ENCODE results near the gene WWTR1. TPM values are rescaled to one million over a fixed set of nuclear protein-coding genes. Genes with fewer than 3 reads are reported as not detected.
A peak's percentile ranks its signal among the peaks of the same experiment; 100 is the strongest.

Gene WWTR1
- total RNA-seq, 2 experiments from 2014 or later, result 0.19 to 0.42 TPM

DNA sequence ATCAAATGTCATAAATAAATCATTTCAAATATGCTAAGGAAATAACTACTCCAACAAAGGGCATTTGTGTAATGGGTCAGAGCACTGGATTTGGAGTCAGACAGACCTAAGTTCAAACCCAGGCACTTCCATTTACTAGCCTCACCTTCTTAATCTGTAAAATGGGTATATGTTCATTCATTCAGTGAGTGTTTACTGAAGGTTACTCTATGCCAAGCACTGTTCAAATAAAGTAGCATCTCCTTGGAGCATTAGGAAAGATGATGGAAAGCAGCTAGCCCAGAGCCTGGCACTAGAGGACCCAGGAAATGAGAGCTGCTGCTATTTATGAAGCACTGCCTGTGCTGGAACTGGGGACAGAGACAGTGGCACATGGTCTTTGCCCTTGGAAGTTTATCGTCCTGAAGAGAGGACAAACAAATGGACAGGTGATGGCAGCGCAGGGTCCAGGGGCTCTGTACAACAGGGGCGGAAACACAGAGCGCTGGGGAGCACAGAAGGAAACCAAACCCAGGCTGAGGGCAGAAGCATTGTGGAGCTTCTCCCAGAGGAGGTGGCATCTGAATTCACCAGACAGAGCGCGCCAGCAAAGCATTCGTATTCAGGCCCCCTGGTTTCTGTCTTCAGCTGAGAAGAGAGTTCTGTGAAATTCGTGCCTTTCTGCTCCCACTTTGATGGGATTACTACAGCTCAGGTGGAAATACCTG is 164.4 kb downstream of the WWTR1 start:
- Mint-ChIP-seq H3K27me3 (ENCODE audit: low read depth) (peaks cover 21% of the 10 kb centered on the region), H3K4me1 (ENCODE audit: low read depth) (no peaks in the 10 kb centered on the region), H3K9me3 (no peaks in the 10 kb centered on the region), H3K36me3 (ENCODE audit: low read depth) (no peaks in the 10 kb centered on the region), H3K4me3 (no peak overlapping the region), H3K27ac (no peak overlapping the region)
- DNase-seq, result no peak
- intact Hi-C loops (cut with micrococcal nuclease), result loop anchor here (5.0 kb wide), 1 partner anchor 279 kb away; no protein-coding TSS in a partner anchor
- CTCF ChIA-PET, result interaction anchor here (1.2 kb wide), 1 partner anchor 277 kb away, joined by 6 read pairs; no protein-coding TSS in a partner anchor

DNA sequence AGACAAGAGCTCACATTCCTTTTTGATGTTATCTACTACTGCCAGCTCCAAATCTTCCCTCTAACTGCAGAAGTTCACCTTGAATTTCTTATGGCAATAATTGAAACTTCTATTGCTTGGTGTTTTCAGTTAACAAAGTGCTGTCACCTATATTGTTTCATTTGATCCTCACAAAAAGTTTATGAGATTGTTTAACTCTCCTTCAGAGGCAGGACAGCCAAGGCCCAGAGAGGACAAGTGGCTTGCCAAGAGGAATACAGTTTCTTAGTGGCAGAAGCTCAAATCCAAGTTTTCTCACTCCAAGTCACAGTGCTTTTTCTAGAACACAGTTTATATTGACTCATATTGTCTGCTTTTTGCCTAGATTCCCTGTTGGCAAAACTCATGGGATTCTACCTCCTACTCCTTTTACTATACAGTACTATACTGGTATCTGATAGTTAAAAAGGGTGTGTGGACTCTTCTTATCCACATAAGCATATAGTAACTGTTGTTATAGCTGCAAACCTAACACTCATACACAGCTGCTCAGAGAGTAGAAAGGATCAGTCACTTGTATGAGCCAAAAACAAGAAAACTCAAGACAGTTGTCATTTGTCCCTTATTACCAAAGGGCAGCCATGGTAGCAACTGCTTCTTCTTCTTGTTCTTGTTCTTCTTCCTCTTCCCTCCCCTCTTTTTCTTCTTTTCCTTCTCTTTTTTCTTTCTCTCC is 167.4 kb downstream of the WWTR1 start:
- DNase-seq, result no peak
- no peak overlapping the region for H3K4me3 Mint-ChIP-seq
- peaks cover 21% of the 10 kb centered on the region for H3K27me3 Mint-ChIP-seq (ENCODE audit: low read depth)
- CTCF ChIA-PET, result interaction anchor here (0.6 to 1.0 kb wide), 4 partner anchors 11 to 236 kb away, joined by 3 to 4 read pairs (median 4); no protein-coding TSS in a partner anchor
- no peak overlapping the region for H3K27ac Mint-ChIP-seq
- H3K4me1 Mint-ChIP-seq (ENCODE audit: low read depth), result no peaks in the 10 kb centered on the region
- H3K36me3 Mint-ChIP-seq (ENCODE audit: low read depth), result no peaks in the 10 kb centered on the region
- H3K9me3 Mint-ChIP-seq, result no peaks in the 10 kb centered on the region
- intact Hi-C loops (cut with micrococcal nuclease), result loop anchor here (5.0 kb wide), 1 partner anchor 282 kb away; no protein-coding TSS in a partner anchor

DNA sequence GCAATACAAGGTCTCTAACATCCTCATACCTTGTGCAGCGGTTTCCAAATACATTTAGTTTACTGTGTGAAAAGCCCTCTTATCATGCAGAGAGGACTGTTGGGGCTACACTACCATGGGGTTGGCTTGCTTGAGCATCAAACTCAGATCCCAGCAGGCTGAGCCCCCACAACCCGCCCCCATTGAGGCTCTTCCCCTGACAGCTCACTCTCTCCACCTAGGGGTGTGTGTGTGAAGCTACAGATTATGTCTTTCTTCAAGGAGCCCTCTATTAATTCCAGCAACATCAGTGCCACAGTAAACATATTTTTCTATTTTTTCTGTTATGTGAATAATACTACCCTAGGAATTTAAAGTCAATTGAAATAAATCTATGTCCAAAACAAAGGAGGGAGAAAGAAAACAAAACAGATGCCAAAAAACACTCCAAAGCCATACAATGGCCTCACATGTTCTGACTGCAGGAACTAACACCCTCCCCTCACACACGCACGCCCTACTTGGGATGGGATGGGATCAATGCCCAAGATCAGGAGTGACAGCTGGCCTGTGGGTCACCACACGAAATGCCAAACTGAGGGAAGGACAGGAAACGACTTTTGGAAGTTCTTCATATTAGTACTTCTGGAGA is 168.7 kb downstream of the WWTR1 start:
- H3K27me3 Mint-ChIP-seq (ENCODE audit: low read depth), result peaks cover 17% of the 10 kb centered on the region
- H3K36me3 Mint-ChIP-seq (ENCODE audit: low read depth), result no peaks in the 10 kb centered on the region
- no peak overlapping the region for H3K4me3 Mint-ChIP-seq
- no peak overlapping the region for H3K27ac Mint-ChIP-seq
- no peaks in the 10 kb centered on the region for H3K4me1 Mint-ChIP-seq (ENCODE audit: low read depth)
- intact Hi-C loops (cut with micrococcal nuclease), result no loop called here
- H3K9me3 Mint-ChIP-seq, result no peaks in the 10 kb centered on the region
- no peak for DNase-seq
- CTCF ChIA-PET, result interaction anchor here (0.6 to 1.1 kb wide), 6 partner anchors 16 to 320 kb away, joined by 3 to 4 read pairs (median 4); no protein-coding TSS in a partner anchor

DNA sequence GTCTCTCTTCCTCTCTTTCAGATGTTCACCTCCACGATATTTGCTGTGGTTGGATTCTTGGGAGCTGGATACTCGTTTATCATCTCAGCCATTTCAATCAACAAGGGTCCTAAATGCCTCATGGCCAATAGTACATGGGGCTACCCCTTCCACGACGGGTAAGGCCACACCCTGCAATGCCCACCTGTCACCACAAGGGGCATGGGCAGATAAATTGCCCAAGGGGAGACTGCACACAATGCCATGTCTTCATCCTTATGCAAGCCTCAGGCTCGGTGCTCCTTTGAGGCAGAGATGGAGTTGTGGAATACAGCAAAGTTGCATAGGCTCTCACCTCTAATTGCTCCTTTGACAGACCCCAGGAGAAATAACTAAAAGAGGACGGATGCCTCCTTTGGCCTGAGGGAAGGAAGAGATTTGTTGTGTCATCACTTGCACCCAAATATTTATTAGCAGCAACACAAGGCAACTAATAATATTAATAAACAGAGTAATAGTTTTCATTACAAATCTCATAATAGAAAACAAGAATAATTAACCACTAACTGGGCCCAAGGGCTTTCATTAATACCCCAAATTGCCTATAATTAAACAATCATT is 170.1 kb downstream of the WWTR1 start:
- peaks cover 12% of the 10 kb centered on the region for H3K27me3 Mint-ChIP-seq (ENCODE audit: low read depth)
- peak; percentile 49 for DNase-seq
- H3K36me3 Mint-ChIP-seq (ENCODE audit: low read depth), result no peaks in the 10 kb centered on the region
- no peak overlapping the region for H3K27ac Mint-ChIP-seq
- H3K4me3 Mint-ChIP-seq, result no peak overlapping the region
- H3K4me1 Mint-ChIP-seq (ENCODE audit: low read depth), result no peaks in the 10 kb centered on the region
- CTCF ChIA-PET, result interaction anchor here (0.6 to 1.5 kb wide), 4 partner anchors 13 to 722 kb away, joined by 3 to 5 read pairs (median 4); no protein-coding TSS in a partner anchor
- H3K9me3 Mint-ChIP-seq, result no peaks in the 10 kb centered on the region
- intact Hi-C loops (cut with micrococcal nuclease), result no loop called here

DNA sequence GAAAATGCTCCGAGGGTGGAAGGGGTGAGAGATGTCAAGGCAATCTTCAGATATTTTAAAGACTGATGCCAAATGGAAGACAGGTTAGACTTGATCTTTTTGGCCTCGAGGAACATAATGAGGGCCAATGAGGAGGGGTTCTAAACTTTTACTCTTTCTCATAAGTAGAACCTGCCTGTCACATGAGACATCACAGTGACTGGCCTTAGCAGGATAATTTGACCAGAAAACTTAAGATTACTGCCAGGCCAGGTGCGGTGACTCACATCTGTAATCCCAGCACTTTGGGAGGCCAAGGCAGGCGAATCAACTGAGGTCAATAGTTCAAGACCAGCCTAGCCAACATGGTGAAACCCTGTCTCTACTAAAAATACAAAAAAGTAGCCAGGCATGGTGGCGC is 171.1 kb downstream of the WWTR1 start:
- H3K27me3 Mint-ChIP-seq (ENCODE audit: low read depth), result peaks cover 8% of the 10 kb centered on the region
- H3K4me1 Mint-ChIP-seq (ENCODE audit: low read depth), result no peaks in the 10 kb centered on the region
- CTCF ChIA-PET, result interaction anchor here (0.7 to 1.5 kb wide), 3 partner anchors 12 to 87 kb away, joined by 3 to 5 read pairs (median 3); no protein-coding TSS in a partner anchor
- H3K36me3 Mint-ChIP-seq (ENCODE audit: low read depth), result no peaks in the 10 kb centered on the region
- no peaks in the 10 kb centered on the region for H3K9me3 Mint-ChIP-seq
- intact Hi-C loops (cut with micrococcal nuclease), result no loop called here
- H3K4me3 Mint-ChIP-seq, result no peak overlapping the region
- no peak for DNase-seq
- no peak overlapping the region for H3K27ac Mint-ChIP-seq

DNA sequence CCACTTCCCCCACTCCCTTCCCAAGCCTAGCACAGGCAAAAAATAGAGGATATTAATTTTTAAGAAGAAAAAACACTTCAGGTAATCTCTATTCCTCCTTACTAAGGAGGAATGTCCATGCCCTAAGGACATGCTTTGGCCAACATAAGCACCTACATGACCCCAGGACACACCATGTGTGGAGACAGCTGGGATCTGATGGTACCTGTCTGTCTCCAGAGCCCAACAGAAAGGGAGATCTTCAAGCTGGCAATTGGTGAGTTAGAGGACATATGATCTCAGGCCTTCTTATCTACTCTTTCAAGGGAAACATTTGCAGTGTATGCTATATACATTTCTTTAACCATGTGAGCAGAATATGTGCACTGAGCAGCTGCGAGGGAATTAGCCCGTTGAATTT is 176.3 kb downstream of the WWTR1 start:
- intact Hi-C loops (cut with micrococcal nuclease), result loop anchor here (2.0 kb wide), 2 partner anchors 361 to 527 kb away; no protein-coding TSS in a partner anchor
- no peaks in the 10 kb centered on the region for H3K36me3 Mint-ChIP-seq (ENCODE audit: low read depth)
- H3K27me3 Mint-ChIP-seq (ENCODE audit: low read depth), result no peaks in the 10 kb centered on the region
- H3K27ac Mint-ChIP-seq, result no peak overlapping the region
- CTCF ChIA-PET, result no interaction called here
- H3K4me1 Mint-ChIP-seq (ENCODE audit: low read depth), result no peaks in the 10 kb centered on the region
- H3K4me3 Mint-ChIP-seq, result no peak overlapping the region
- DNase-seq, result no peak
- no peaks in the 10 kb centered on the region for H3K9me3 Mint-ChIP-seq

DNA sequence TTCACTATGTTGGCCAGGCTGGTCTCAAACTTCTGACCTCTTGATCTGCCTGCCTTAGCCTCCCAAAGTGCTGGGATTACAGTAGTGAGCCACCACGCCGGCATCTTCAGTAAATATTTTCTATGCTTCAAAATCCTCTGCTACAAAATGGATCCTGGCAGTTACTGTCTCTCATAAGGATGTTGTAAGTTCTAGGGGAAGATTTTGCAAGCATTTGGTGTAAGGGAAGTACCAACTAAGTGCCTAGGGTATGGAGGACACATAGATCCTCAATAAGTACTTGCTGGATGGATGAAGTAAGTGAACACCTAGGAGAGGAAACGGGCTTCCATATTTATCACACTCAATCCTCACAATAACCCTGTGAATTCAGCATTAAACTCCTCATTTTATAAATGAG is 176.8 kb downstream of the WWTR1 start:
- no peak for DNase-seq
- Mint-ChIP-seq H3K27ac (no peak overlapping the region), H3K9me3 (no peaks in the 10 kb centered on the region), H3K27me3 (ENCODE audit: low read depth) (no peaks in the 10 kb centered on the region), H3K4me3 (no peak overlapping the region), H3K4me1 (ENCODE audit: low read depth) (no peaks in the 10 kb centered on the region), H3K36me3 (ENCODE audit: low read depth) (no peaks in the 10 kb centered on the region)
- intact Hi-C loops (cut with micrococcal nuclease), result loop anchor here (2.0 kb wide), 2 partner anchors 360 to 526 kb away; no protein-coding TSS in a partner anchor
- CTCF ChIA-PET, result interaction anchor here (0.6 to 0.7 kb wide), 3 partner anchors 118 to 450 kb away, joined by 3 to 4 read pairs (median 4); no protein-coding TSS in a partner anchor

DNA sequence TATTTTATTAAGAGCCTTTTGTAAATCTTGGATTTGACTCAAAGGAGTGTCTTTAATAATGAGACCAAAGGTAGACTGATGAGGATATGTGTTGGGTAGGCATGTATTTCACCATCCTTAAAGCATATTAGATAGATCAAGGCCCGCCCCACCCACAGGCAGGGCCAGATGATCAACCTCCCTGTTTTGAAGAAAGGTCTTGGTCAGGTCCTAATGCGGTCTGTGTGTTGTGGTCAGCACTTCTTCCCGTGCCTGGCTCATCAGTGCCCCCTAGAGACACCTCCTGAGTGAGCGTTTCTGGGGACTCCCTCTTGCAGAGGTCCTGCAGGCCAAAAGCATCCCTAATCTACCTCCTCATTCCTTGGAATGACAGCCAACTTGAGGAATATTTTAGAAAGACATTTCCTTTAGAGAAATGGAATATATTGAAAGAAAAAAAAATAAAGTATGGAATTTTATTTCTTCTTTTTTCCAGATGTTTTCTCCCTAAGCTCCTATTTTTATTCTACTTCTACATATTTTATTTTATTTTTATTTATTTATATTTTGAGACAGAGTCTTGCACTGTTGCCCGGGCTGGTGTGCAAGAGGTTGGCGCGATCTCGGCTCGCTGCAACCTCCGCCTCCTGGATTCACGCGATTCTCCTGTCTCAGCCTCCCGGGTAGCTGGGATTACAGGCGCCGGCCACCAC is 177.4 kb downstream of the WWTR1 start:
- Mint-ChIP-seq H3K4me3 (no peak overlapping the region), H3K27me3 (ENCODE audit: low read depth) (no peaks in the 10 kb centered on the region), H3K27ac (no peak overlapping the region), H3K36me3 (ENCODE audit: low read depth) (no peaks in the 10 kb centered on the region), H3K9me3 (no peaks in the 10 kb centered on the region), H3K4me1 (ENCODE audit: low read depth) (no peaks in the 10 kb centered on the region)
- intact Hi-C loops (cut with micrococcal nuclease), result loop anchor here (1.0 to 2.0 kb wide), 4 partner anchors 87 to 526 kb away; no protein-coding TSS in a partner anchor
- peak; percentile 64 for DNase-seq
- CTCF ChIA-PET, result interaction anchor here (0.6 to 0.7 kb wide), 3 partner anchors 118 to 451 kb away, joined by 3 to 4 read pairs (median 4); no protein-coding TSS in a partner anchor

DNA sequence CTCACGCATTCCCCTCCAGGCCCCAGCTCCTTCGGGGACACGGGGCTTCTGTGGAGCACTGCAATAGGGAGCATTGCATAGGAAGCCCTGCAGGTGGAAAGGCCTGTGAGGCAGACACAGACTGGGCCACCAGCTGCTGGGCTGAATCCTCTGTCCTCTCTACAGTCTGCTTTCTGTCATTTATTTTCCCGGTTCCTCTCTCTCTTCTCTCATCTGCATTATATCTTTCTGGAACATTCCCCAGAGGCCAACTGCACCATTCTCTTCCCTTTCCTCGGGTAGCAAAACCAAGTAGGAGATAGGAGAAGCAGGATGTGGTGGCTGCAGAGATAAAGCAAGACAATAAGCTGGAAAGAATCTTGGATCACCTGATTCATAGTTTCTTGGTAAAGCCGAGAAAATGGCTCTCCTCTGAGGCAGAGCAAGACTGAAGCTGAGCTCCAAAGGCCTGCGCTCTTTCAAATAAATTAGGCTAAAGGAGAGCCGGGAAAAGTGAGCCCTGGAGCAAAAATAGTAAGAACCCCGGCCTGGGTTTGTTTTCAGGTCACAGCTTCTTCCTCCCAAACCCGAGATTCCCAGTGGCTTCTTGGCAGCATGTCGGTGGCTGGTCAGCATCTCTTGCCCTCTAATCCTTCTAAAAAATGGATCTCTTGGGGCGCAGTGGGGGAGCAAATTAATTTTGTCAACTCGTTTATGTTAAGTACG is 178.1 kb downstream of the WWTR1 start:
- intact Hi-C loops (cut with micrococcal nuclease), result loop anchor here (1.0 to 2.0 kb wide), 4 partner anchors 86 to 525 kb away; no protein-coding TSS in a partner anchor
- Mint-ChIP-seq H3K9me3 (no peaks in the 10 kb centered on the region), H3K27ac (no peak overlapping the region), H3K27me3 (ENCODE audit: low read depth) (no peaks in the 10 kb centered on the region), H3K4me3 (no peak overlapping the region), H3K4me1 (ENCODE audit: low read depth) (no peaks in the 10 kb centered on the region), H3K36me3 (ENCODE audit: low read depth) (no peaks in the 10 kb centered on the region)
- CTCF ChIA-PET, result interaction anchor here (1.0 to 1.3 kb wide), 2 partner anchors 11 to 127 kb away, joined by 4 read pairs; no protein-coding TSS in a partner anchor
- DNase-seq, result no peak

DNA sequence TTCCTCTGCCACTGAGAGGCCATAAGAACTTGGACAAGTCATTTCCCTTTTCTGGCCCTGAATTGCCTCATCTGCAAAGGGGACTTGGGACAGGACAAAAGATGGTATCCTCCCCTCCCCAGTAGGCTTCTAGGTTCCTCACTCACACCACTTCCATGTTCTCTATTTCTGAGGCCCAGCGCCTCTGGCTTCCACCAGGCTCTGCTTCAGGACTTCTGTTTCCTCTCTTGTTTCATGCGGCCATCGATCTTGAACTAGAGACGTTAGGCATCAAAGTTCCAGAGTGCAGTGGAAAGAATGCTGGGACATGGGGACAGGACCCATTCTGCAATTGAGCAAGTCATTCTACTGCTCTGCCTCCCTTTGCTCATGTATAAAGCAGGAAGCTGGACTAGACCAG is 181.6 kb downstream of the WWTR1 start:
- DNase-seq, result no peak
- no peak overlapping the region for H3K27ac Mint-ChIP-seq
- H3K4me3 Mint-ChIP-seq, result no peak overlapping the region
- intact Hi-C loops (cut with micrococcal nuclease), result no loop called here
- H3K9me3 Mint-ChIP-seq, result no peaks in the 10 kb centered on the region
- no peaks in the 10 kb centered on the region for H3K36me3 Mint-ChIP-seq (ENCODE audit: low read depth)
- CTCF ChIA-PET, result no interaction called here
- H3K4me1 Mint-ChIP-seq (ENCODE audit: low read depth), result no peaks in the 10 kb centered on the region
- H3K27me3 Mint-ChIP-seq (ENCODE audit: low read depth), result no peaks in the 10 kb centered on the region

Data from activated naive CD4-positive, alpha-beta T cell treated with anti-CD3 and anti-CD28 coated beads for 36 hours (primary cell).